NCI-H526 treated with DMSO at 0.1 percent for 48 hours (cell line): ENCODE results near the gene ROGDI.
"Not testable (repeated sequence)": the region's sequence is repeated elsewhere in the genome, so short reads cannot be mapped to it uniquely, and the experiment has no call there.

Experiments used
- DNase-seq: peaks from one replicate; lab custom pipeline; 2025; lab: John Stamatoyannopoulos, UW

The ROGDI gene

DNA sequence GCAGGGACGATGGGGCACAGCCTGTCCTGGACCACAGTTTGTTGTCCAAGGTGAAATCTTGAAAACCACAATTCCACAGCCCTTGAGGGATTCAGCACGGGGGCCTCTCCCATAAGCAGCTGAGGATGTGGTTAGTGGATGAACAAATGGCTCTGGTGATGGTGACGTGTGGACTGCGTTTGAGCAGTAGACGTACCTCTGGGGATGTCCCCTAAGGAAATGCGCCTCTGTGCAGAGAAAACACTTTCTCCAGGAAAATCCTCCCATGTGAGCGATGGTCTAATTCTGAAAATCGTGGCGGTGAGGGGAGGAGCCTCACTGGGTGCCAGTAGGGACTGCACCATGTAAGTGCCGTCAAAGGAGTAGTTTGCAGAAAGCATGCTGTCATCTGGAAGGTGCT lies 11.6 kb downstream of the ROGDI start:
- DNase-seq = no peak

DNA sequence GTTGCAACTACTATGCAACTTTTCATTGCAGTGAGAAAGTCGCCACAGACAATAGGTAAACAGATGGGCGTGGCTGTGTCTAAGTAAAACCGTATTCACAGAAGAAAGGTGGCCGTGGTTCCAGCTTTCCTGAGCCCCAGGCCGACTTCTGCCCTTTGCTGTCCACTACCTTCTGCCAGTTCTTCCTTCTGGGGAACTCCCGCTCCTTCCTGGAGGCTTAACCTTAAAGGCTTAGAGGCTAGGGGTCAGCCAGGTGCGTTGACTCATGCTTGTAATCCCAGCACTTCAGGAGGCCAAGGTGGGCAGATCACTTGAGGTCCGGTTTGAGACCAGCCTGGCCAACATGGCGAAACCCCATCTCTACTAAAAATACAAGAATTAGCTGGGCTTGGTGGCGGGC lies 12.2 kb downstream of the ROGDI start:
- no peak for DNase-seq

DNA sequence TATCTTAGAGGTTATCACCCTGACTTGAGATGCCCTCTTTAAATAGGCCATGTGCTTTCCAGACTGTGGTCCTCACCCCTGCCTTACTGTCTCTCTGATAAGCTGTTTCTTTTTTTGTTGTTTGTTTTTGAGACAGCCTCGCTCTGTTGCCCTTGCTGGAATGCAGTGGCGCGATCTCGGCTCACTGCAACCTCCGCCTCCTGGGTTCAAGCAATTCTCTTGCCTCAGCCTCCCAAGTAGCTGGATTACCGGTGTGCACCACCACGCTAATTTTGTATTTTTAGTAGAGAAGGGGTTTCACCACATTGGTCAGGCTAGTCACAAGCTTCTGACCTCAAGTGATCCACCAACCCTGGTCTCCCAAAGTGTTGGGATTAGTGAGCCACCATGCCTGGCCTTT lies 13.5 kb downstream of the ROGDI start:
- no peak for DNase-seq

DNA sequence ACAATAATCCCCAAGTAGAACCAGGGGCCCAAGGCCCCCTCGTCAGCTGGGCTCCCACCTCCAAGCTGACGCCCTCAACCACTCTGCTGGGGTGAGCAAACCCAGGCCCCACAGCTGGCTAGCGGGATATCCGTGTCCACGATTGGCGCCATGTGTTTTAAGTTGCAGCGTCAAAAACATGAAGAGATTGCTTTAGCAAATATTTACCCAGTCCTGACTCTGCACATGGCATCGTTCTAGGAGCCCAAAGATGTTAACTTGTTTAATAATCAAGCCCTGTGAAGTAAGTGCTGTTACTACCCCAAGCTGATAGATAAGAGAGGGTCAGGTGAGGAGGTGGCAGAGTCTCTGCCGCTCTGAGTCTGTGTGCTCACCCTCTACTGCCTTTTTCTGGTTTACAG lies 13.9 kb downstream of the ROGDI start:
- no peak for DNase-seq

DNA sequence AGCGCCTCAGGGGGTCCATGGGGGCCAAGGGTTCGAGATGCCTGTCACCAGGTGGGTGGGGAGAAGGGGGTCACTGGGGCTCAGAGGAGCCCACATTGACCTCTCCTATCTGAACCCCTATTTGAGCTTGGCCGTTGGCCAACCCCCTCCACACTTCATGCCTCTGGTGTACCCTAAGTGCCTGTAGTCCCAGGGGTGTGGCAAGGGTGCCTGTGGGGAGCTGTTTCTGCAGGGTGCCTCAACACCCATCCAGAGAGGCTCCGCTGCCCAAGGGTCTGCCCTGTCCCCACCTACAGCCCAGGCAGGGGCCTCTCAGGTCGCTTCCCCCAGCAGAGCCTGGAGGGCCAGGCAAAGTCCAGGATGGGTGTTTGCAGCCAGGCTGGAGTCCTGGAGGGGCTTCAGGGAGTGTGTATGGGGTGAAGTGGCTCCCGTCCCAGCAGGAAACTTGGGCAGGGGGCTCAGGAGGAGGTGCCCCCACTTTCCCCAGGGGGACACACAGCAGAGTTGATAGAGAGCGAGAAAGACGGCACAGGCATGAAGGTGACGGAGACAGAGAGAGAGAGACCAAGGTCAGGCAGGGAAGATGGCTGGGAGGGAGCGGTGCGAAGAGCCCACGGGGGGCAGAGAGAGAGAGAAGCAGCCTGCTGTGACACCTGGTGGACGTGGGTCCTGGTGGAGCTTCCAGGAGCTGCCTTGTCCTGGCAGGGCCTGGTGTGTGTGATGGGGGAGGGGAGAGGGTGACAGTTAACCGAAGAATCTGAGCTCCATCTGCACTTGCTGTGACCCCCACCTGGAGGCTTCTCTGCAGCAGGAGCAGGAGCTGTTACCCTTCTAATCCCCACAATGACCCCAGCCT lies 14.6 kb downstream of the ROGDI start, which contains the start of gene SEPTIN12:
SEPTIN12 (minus strand) TSS at position 719 of the 856 bp plus-strand sequence; CDS start at position 19, 700 bp downstream.
- DNase-seq = no peak

DNA sequence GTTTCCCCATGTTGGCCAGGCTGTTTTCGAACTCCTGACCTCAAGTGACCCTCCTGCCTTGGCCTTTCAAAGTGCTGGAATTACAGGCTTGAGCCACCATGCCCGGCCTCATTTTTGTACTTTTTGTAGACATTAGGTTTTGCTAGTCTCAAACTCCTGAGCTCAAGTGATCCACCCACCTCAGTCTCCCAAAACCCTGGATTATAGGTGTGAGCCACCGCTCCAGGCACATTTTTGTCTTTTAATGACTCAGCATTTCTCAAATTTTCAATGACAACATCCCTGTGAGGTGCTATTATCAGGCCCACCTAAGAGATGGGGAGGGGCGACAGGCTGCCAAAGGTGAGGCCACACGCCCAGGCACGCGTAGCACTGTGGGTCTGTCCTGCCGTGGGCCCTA lies 15.4 kb downstream of the ROGDI start:
- DNase-seq = no peak

DNA sequence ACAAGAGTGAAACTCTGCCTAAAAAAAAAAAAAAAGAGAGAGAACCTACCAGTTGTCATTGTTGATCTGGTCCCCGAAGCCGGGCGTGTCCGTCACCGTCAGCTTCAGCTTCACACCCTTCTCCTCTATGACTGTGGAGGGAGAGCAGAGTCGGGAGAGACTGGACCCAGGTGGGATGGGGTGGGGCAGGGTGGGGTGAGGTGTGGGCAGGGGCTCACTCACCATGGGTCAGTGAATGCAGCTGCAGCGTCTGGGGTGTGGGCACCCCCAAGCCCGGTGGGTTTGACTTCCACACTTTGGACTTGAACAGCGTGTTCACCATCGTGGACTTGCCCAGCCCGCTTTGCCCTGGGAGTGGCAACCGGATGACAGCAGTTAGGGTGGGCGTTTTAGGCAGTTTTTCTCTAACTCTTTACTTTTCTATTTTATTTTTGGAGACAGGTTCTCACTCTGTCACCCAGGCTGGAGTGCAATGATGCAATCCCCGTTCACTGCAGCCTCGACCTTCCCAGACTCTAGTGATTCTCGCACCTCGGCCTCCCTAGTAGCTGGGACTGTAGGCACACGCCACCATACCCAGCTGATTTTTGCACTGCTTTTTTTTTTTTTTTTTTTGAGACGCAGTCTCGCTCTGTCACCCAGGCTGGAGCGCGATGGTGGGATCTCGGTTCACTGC lies 16.5 kb downstream of the ROGDI start:
- no peak for DNase-seq

DNA sequence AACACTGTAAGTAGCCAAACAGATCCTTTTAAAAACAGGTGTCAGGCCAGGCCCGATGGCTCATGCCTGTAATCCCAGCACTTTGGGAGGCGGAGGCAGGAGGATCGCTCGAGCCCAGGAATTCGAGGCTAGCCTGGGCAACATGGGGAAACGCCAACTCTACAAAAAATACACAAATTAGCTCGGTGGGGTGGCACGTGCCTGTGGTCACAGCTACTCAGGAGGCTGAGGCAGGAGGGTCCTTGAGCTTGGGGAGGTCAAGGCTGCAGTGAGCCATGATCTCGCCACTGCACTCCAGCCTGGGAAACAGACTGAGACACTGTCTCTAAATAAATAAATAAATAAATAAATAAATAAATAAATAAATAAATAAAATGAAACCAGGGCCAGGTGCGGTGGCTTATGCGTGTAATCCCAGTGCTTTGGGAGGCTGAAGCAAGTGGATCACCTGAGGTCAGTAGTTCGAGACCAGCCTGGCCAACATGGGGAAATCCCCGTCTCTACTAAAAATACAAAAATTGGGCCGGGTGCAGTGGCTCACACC lies 17.9 kb downstream of the ROGDI start:
- not testable (repeated sequence) for DNase-seq

DNA sequence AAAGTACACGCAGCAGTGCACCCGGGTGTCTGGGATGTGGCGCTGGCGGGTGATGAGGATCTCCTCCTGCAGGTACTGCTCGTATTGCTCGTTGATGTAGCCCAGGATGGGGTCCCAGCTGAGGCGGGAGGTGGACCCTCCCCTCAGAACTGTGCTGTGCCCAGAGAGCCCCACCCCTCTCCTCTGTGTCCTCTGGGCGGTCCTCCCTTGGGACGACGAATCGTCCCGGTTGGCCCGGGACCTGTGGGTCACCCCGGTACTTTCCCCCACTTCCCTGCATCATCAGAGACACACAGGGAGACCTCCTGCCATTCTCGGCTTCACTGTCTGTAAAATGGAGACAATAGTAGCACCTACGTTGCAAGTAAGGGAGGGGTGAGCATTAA lies 18.5 kb downstream of the ROGDI start:
- no peak for DNase-seq

DNA sequence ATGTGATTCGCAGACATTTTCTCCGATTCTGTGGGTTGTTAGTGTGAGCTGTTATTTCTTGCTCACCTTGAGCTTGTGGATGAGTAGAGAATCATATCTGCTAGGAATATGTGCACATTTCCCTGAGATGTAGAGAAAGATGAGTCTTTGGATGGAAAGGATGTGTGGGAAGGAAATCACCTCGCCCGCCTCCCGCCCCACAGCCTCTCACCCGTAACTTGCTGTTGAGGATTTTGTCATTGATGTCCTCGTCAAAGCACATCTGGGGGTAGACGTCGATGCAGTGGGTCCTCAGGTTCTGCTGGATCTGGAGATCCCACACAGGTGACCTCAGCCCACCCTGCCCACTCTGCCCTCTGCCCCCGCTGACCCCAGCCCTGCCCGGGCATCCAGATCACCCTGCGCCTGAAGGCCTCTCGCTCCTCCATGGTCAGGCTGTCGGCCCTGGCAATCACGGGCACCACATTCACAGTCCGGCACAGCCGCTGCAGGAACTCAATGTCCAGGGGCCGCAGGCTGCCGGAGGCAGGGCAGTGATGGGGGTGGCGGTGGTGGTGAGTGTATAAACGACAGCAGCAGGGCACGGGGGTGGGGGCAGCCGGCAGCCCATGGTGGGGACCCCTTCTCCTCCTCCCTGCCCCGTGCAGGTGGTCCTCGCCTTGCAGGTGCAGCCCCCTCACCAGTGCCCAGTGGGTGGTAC lies 19.0 kb downstream of the ROGDI start:
- DNase-seq = no peak

DNA sequence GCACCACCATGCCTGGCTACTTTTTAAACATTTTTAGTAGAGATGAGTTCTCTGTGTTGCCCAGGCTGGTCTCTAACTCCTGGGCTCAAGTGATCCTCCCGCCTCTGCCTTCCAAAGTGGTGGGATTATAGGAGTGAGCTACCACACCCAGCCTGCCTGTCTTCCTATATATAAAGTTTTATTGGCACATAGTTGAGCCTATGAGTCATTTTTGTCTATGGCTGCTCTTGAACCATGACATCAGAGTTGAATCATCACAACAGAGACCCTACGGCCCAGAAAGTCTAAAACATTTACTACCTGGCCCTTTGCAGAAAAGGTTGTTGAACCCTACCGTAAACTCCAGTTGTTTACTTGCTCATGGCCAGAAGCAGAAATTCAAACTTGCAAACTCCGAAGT lies 22.2 kb downstream of the ROGDI start:
- DNase-seq = no peak

DNA sequence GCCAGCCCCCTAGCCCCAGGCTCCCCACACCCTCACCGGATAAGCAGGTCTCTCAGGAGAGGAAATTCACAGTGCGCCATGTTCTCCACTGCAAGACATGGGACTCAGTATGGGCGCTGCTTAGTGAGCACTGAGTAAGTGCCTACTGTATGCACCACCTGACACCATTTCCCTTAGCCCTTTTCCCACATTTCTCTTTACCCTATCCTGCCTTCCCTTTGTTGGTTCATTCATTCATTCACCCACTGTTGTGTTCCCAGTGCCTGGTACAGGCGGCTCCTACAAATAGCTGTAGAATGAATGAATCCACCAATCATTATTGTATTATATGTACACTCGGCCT lies 24.4 kb downstream of the ROGDI start:
- no peak for DNase-seq

DNA sequence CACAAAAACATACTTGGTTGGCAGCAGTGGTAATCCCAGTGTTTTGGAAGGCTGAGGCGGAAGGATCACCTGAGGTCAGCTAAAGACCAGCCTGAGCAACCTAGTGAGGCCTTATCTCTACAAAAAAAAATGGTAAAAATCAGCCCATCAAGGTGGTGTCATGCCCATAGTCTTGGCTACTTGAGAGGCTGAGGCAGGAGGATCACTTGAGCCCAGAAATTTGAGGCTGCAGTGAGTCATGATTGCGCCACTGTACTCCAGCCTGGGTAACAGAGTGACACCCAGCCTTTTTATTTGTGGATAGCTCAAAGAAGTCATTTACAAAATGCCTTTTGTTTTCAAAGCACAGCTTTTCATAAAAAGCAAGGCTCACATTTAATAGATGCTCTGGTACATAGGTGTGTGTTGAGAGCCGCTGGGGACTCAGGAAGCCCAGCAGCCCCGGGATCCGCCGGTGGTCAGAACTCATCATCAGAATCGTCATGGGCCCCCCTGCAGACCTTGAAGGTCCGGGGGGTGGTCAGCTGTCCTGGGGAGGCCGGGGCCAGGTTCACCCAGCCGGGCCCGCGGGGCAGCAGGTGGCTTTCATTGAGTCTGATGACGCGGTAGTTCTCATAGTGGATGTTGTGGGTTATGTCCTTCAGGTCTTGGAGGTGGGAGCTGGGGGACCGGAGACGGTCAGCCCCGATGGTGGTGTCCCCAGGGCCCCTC lies 24.9 kb downstream of the ROGDI start:
- no peak for DNase-seq

DNA sequence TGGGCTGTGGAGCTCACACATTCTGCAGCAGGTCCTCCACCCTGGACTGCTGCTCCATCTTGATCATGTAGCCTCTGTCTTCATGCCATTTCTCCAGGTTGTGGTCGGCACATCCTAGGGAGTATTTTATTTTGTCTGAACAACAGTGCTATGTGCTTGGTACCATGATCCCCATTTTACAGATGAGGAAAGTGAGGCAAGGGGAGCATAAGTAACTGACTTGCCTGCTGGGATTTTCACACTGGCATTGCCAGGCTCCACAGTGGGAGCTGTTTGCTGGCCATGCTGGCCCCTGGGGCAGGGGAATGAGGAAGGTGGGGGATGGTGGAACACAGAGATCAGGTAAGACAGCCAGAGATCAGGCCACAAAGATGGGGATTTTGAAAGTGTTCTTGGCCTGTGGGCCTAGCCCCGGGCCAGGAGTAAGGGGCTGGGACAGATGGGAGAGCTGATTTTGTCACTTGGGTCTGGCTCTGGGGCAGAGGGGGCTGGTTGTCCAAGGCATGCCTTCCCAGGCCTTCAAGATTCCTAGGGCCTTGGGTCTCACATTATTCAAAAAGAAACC lies 26.2 kb downstream of the ROGDI start:
- no peak for DNase-seq

DNA sequence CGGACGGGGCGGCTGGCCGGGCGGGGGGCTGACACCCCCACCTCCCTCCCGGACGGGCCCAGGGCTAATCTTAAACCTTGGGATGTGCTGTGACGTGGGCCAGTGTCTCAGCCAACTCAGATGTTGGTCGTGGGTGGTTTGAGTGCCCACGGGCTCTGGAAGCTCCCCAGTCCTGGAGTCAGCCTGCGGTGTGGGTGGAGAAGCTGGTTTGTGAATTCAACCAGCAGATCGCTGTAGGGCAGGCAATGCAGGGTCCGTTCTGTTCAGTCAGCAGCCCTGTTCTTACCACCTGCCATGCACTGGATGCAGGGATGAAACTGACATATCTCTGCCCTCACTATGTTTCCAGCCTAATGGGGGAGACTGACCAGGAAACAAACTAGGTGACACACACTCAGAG lies 27.4 kb downstream of the ROGDI start:
- no peak for DNase-seq

DNA sequence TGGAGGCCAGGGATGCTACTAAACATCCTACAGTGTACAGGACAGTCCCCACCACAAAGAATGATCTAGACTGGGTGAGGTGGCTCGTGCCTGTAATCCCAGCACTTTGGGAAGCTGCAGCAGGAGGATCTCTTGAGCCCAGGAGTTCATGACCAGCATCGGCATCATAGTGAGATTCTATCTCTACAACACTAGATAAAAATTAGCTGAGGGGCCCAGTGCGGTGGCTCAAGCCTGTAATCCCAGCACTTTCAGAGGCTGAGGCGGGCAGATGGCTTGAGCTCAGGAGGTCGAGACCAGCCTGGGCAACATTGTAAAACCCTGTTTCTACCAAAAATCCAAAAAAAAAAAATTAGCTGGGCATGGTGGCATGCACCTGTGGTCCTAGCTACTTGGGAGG lies 30.1 kb downstream of the ROGDI start:
- no peak for DNase-seq

DNA sequence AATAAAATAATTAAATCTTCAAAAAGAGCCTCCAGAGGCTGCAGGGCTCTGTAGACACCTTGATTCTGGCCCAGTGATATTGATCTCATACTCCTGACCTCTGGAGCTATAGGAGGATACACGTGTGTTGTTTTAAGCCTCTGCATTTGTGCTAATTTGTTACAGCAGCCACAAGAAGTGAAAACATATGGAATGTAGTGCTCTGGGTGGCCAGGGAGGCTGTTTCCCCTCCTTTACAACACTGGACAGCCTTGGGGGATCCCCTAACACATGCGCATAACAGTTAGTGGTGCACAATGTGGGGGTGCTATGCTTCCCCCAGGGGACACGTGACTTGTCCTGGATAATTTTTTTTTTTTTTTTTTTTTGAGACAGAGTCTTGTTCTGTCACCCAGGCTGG lies 30.8 kb downstream of the ROGDI start:
- no peak for DNase-seq

DNA sequence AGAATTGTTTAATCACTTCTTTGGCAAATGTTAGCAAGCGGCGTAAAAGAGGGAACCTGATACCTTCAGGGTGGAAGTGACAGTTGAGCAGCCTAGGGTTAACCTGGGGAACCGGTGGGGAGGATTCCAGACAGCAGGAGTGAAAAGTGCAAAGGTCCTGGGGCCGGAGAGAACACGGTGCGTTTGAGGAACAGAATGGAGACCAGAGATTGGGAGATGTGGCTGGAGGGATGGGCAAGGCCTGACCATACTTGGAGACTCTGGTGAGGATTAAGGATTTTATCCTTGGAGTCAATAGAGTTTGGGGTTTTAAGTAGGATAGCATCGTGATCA lies 33.2 kb downstream of the ROGDI start:
- DNase-seq = no peak

DNA sequence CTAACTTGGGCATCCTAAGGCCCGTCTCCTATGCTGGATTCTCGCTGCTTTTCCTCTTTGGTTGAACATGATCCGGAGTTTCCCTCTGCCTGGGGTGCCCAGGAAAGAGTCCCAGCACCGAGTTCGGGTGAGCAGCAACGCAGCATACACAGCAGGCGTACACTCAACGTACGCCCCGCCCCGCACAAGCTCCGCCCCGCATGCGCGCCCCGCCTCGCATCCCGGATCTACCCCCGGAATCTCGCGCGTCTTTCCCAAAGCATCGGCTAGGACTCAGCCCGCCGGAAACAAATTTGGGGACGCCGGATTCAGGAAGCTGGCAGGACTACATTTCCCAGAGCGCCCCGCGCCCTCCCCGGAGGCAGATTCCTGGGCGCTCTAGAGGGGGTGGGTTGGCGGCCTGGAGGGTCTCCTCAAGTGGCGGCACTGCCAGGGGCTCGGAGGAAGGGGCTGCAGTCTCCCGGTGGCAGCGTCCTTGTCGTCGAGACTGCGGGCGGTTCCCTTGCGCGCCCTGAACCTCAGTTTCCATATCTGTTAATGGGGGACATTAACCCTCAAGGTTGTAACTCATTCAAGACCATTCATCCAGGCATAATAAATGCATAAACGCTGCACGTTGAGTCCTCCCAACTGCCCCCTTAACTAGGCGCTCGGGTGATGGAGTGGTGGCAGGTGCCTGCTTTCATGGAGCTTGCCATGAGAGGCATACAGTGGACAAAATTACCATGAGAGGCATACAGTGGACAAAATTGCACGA lies 33.7 kb downstream of the ROGDI start:
- peak; percentile 84 for DNase-seq

DNA sequence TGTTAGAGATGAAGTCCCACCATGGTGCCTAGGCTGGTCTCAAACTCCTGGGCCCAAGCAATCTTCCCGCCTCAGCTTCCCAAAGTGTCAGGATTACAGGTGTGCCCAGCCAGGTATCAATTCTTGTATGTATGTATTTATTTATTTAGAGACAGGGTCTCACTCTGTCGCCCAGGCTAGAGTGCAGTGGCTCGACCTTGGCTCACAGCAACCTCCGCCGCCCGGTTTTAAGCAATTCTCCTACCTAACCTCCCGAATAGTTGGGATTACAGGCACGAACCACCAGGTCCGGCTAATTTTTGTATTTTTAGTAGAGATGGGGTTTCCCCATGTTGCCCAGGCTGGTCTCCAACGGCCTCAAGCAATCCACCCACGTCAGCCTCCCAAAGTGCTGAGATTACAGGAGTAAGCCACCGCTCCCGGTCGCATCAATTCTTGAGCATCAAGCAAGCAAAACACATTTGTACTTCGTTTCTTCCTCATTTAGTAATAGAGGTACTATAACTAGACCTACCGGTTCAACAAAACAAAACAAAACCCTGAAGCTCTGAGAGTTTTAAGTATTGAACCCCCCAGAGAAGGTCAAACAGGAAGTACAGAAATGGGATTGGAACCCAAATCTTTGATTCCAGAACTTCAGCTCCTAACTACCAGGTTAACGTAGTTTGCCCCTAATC lies 34.4 kb downstream of the ROGDI start:
- no peak for DNase-seq
